Neuronal stem cell (in vitro differentiated cells): ENCODE results near the gene ADGRG6.

Experiments
- DNase-seq: peaks from one replicate; pipeline ENCODE4 v3.0.0-alpha.2; 2013; ENCODE audit warnings: low spot score
- H2AFZ ChIP-seq: one replicate; pipeline ENCODE4 v1.6.1; 2013; ENCODE audit warnings: mild to moderate bottlenecking, low read length, inconsistent platforms
- H2AK5ac ChIP-seq: 2 replicates; pipeline ENCODE4 v1.6.1; 2013; ENCODE audit warnings: low read depth, mild to moderate bottlenecking, inconsistent platforms, low read length, moderate library complexity, mixed read lengths
- H2BK120ac ChIP-seq: 2 replicates; pipeline ENCODE4 v1.6.1; 2013; ENCODE audit warnings: low read depth, mild to moderate bottlenecking, inconsistent platforms, low read length, moderate library complexity, mixed read lengths
- H2BK12ac ChIP-seq: one replicate; pipeline ENCODE4 v1.6.1; 2013; ENCODE audit warnings: low read length, inconsistent platforms
- H2BK15ac ChIP-seq: 2 replicates; pipeline ENCODE4 v1.6.1; 2013; ENCODE audit warnings: mild to moderate bottlenecking, low read length, inconsistent platforms, mixed read lengths
- H2BK5ac ChIP-seq: one replicate; pipeline ENCODE4 v1.6.1; 2013; ENCODE audit warnings: inconsistent platforms, mild to moderate bottlenecking, low read length, moderate library complexity
- H3K14ac ChIP-seq: one replicate; pipeline ENCODE4 v1.6.1; 2013; ENCODE audit warnings: low read length, inconsistent platforms
- H3K18ac ChIP-seq: 2 replicates; pipeline ENCODE4 v1.6.1; 2013; ENCODE audit warnings: low read length, inconsistent platforms
- H3K23ac ChIP-seq: 2 replicates; pipeline ENCODE4 v1.6.1; 2013; ENCODE audit warnings: low read depth, mild to moderate bottlenecking, mixed read lengths, low read length, inconsistent platforms; ENCODE audit not compliant: poor library complexity
- H3K27ac ChIP-seq: replicated peaks from 3 replicates; pipeline ENCODE4 v1.5.1; 2013; ENCODE audit warnings: low read length, inconsistent platforms
- H3K27me3 ChIP-seq, 3 experiments: 2 replicates each; pipeline ENCODE4 v1.6.1; 2013; ENCODE audit warnings: low read length in 3 of 3, mild to moderate bottlenecking in 2 of 3, inconsistent platforms in 1 of 3, low read depth in 1 of 3, mixed read lengths in 1 of 3, moderate library complexity in 1 of 3; ENCODE audit not compliant: control insufficient read depth in 3 of 3, insufficient read depth in 3 of 3
- H3K36me3 ChIP-seq, 2 donors: replicated peaks in 1 of 2; 2 replicates each; pipeline ENCODE4 v1.6.1; 2013; ENCODE audit warnings: low read length in 2 of 2; ENCODE audit not compliant: control insufficient read depth in 2 of 2, insufficient read depth in 2 of 2
- H3K4ac ChIP-seq: 2 replicates; pipeline ENCODE4 v1.6.1; 2013; ENCODE audit warnings: inconsistent platforms, mild to moderate bottlenecking, low read length, moderate library complexity
- H3K4me1 ChIP-seq, 2 donors: 1 replicate in 1 of 2; 2 replicates in 1 of 2; pipeline ENCODE4 v1.6.1; 2013; ENCODE audit warnings: low read length in 2 of 2, low read depth in 1 of 2; ENCODE audit not compliant: control insufficient read depth in 2 of 2, insufficient read depth in 1 of 2
- H3K4me2 ChIP-seq: one replicate; pipeline ENCODE4 v1.6.1; 2013; ENCODE audit warnings: mild to moderate bottlenecking, low read length, inconsistent platforms; ENCODE audit not compliant: insufficient read depth, poor library complexity, severe bottlenecking
- H3K4me3 ChIP-seq, 2 donors: 2 replicates each; pipeline ENCODE4 v1.5.1; 2013; ENCODE audit warnings: low read length in 2 of 2, mild to moderate bottlenecking in 2 of 2, inconsistent platforms in 1 of 2, moderate library complexity in 1 of 2
- H3K79me1 ChIP-seq: one replicate; pipeline ENCODE4 v1.6.1; 2013; ENCODE audit warnings: low read depth, mild to moderate bottlenecking, inconsistent platforms, low read length, moderate library complexity
- H3K9ac ChIP-seq: one replicate; pipeline ENCODE4 v1.6.1; 2013; ENCODE audit warnings: mild to moderate bottlenecking, low read depth, low read length, inconsistent platforms; ENCODE audit not compliant: poor library complexity
- H3K9me3 ChIP-seq, 2 donors: replicated peaks in 1 of 2; 2 replicates each; pipeline versions ENCODE3 to v1.6.1; 2013; ENCODE audit warnings: low read length in 2 of 2, mild to moderate bottlenecking in 2 of 2, inconsistent platforms in 1 of 2, low read depth in 1 of 2, mixed read lengths in 1 of 2, moderate library complexity in 1 of 2; ENCODE audit not compliant: control insufficient read depth in 2 of 2, insufficient read depth in 1 of 2
- H4K8ac ChIP-seq: one replicate; pipeline ENCODE4 v1.6.1; 2013; ENCODE audit warnings: low read depth, mild to moderate bottlenecking, inconsistent platforms, low read length, moderate library complexity
- H4K91ac ChIP-seq: one replicate; pipeline ENCODE4 v1.6.1; 2013; ENCODE audit warnings: low read length, low read depth, mild to moderate bottlenecking, inconsistent platforms; ENCODE audit not compliant: poor library complexity
- WGBS, 2 donors: extraction: QIAGEN DNeasy Blood & Tissue Kit; methylation state at CpG; one replicate each; pipeline ENCODE4 v1.1.7; 2013; ENCODE audit warnings: missing lambda C conversion rate in 2 of 2, mixed read lengths in 1 of 2; ENCODE audit not compliant: insufficient read length in 2 of 2, insufficient replicate concordance in 1 of 2; ENCODE audit errors: extremely low coverage in 2 of 2; 5-methylcytosine and 5-hydroxymethylcytosine counted together

The ADGRG6 gene

GRCh38 chr6:142376115-142376514 lies 74.3 kb downstream of the ADGRG6 start:
- Histone ChIP-seq H3K4me3 (no peak overlapping the region), H3K14ac (no peak overlapping the region), H3K9ac (no peak overlapping the region), H3K9me3 (no peaks in the 10 kb centered on the region), H4K91ac (no peak overlapping the region), H2AK5ac (no peak overlapping the region), H3K79me1 (no peaks in the 10 kb centered on the region), H3K27ac (no peak overlapping the region), H3K4ac (no peak overlapping the region), H3K18ac (no peak overlapping the region), H2AFZ (no peak overlapping the region), H3K4me2 (no peak overlapping the region), H3K4me1 (peaks cover 7 to 25% of the 10 kb centered on the region in 2 donors), H3K36me3 (no peaks in the 10 kb centered on the region), H4K8ac (no peak overlapping the region), H2BK120ac (no peak overlapping the region), H2BK5ac (no peak overlapping the region), H2BK15ac (no peak overlapping the region), H2BK12ac (no peak overlapping the region), H3K27me3 (no peaks in the 10 kb centered on the region), H3K23ac (no peak overlapping the region)
- no peak for DNase-seq
- no CpG with 5 or more reads among the region's 2 CpGs for WGBS, 2 donors

GRCh38 chr6:142376800-142377496 lies 75.1 kb downstream of the ADGRG6 start:
- H3K23ac ChIP-seq = no peak overlapping the region
- H2AK5ac ChIP-seq = no peak overlapping the region
- H3K27ac ChIP-seq = no peak overlapping the region
- peak overlapping the region; percentile 75 for H2AFZ ChIP-seq
- H3K18ac ChIP-seq = no peak overlapping the region
- no peak for DNase-seq
- H3K4me2 ChIP-seq = no peak overlapping the region
- H3K4ac ChIP-seq = no peak overlapping the region
- H4K91ac ChIP-seq = no peak overlapping the region
- no peaks in the 10 kb centered on the region for H3K36me3 ChIP-seq
- no peaks in the 10 kb centered on the region for H3K79me1 ChIP-seq
- peaks cover 7 to 25% of the 10 kb centered on the region in 2 donors for H3K4me1 ChIP-seq
- H2BK120ac ChIP-seq = no peak overlapping the region
- no peak overlapping the region for H4K8ac ChIP-seq
- H3K14ac ChIP-seq = no peak overlapping the region
- no peak overlapping the region for H3K9ac ChIP-seq
- H2BK5ac ChIP-seq = no peak overlapping the region
- H3K9me3 ChIP-seq = no peaks in the 10 kb centered on the region
- no peak overlapping the region for H3K4me3 ChIP-seq
- no peak overlapping the region for H2BK15ac ChIP-seq
- H3K27me3 ChIP-seq = no peaks in the 10 kb centered on the region
- H2BK12ac ChIP-seq = no peak overlapping the region
- no CpG with 5 or more reads among the region's 7 CpGs for WGBS, 2 donors

GRCh38 chr6:142377497-142377848 lies 75.7 kb downstream of the ADGRG6 start:
- H4K91ac ChIP-seq = no peak overlapping the region
- H3K4me3 ChIP-seq = no peak overlapping the region
- no peaks in the 10 kb centered on the region for H3K27me3 ChIP-seq
- H3K4ac ChIP-seq = no peak overlapping the region
- H4K8ac ChIP-seq = no peak overlapping the region
- H3K27ac ChIP-seq = no peak overlapping the region
- H3K79me1 ChIP-seq = no peaks in the 10 kb centered on the region
- H3K23ac ChIP-seq = no peak overlapping the region
- H2BK12ac ChIP-seq = no peak overlapping the region
- no peak overlapping the region for H3K14ac ChIP-seq
- H3K18ac ChIP-seq = no peak overlapping the region
- WGBS, 2 donors = no CpG with 5 or more reads among the region's 4 CpGs
- H2AFZ ChIP-seq = peak overlapping the region; percentile 75
- no peak overlapping the region for H2BK120ac ChIP-seq
- no peak overlapping the region for H3K9ac ChIP-seq
- no peak overlapping the region for H2BK5ac ChIP-seq
- H3K36me3 ChIP-seq = no peaks in the 10 kb centered on the region
- H3K4me2 ChIP-seq = no peak overlapping the region
- peaks cover 7 to 25% of the 10 kb centered on the region in 2 donors for H3K4me1 ChIP-seq
- DNase-seq = no peak
- H2BK15ac ChIP-seq = no peak overlapping the region
- no peaks in the 10 kb centered on the region for H3K9me3 ChIP-seq
- no peak overlapping the region for H2AK5ac ChIP-seq

GRCh38 chr6:142378138-142378875 lies 76.5 kb downstream of the ADGRG6 start:
- Histone ChIP-seq H2BK5ac (no peak overlapping the region), H3K23ac (no peak overlapping the region), H3K9me3 (no peaks in the 10 kb centered on the region), H3K4ac (no peak overlapping the region), H3K27me3 (no peaks in the 10 kb centered on the region), H3K4me1 (peaks cover 7 to 25% of the 10 kb centered on the region in 2 donors), H3K79me1 (no peaks in the 10 kb centered on the region), H3K9ac (no peak overlapping the region), H2BK120ac (no peak overlapping the region), H3K4me2 (no peak overlapping the region), H3K36me3 (no peaks in the 10 kb centered on the region), H2BK15ac (no peak overlapping the region), H3K27ac (no peak overlapping the region), H3K14ac (no peak overlapping the region), H4K8ac (no peak overlapping the region), H2AK5ac (no peak overlapping the region), H3K18ac (no peak overlapping the region), H2AFZ (peak overlapping the region; percentile 70), H4K91ac (no peak overlapping the region), H2BK12ac (no peak overlapping the region), H3K4me3 (no peak overlapping the region)
- WGBS, 2 donors = no CpG with 5 or more reads among the region's 2 CpGs
- DNase-seq = no peak
